Stimulated activated CD4-positive, alpha-beta T cell treated with anti-CD3 and anti-CD28 coated beads, Interleukin-15, amount 100 ng/mL, for 24 hours (primary cell): ENCODE results near the gene NEU4.
"Not testable (repeated sequence)": the region's sequence is repeated elsewhere in the genome, so short reads cannot be mapped to it uniquely, and the experiment has no call there.

Experiments used
- DNase-seq: peaks from one replicate; pipeline ENCODE4 v3.0.0-alpha.2; 2020

NEU4 gene, protein sequence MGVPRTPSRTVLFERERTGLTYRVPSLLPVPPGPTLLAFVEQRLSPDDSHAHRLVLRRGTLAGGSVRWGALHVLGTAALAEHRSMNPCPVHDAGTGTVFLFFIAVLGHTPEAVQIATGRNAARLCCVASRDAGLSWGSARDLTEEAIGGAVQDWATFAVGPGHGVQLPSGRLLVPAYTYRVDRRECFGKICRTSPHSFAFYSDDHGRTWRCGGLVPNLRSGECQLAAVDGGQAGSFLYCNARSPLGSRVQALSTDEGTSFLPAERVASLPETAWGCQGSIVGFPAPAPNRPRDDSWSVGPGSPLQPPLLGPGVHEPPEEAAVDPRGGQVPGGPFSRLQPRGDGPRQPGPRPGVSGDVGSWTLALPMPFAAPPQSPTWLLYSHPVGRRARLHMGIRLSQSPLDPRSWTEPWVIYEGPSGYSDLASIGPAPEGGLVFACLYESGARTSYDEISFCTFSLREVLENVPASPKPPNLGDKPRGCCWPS

DNA sequence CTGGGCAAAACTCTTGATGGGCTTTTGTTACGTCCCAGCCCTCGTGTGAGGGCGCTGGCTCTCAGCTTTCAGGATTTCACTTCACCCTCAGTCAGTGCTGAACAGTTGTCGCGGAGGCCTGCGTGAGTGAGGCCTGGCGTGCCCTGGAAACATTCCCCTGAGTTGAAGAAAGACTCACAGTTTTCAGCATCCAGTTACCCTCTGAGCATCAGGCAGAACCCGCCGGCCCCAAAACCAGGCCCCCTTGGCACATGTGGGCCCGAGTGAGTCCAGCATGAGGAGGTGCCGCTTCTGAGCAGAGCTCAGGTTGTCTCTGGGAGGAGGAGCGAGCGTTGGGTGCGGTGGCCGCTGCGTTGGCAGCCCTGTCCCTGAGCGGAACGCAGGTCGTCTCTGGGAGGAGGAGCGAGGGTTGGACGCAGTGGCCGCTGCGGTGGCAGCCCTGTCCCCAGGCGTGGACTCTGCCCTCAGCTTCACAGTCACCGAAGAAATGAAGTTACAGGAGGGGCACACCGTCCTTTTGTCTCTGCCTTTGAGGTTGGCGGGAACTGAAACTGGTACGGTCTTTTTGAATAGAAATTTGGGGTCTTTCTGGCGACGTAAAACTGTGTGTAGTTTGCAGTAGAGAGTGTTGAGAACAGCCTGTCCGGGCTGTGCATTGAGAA lies at the start of gene NEU4:
Gene NEU4, plus strand, starts transcription at position 473 of the 662 bp plus-strand sequence. CDS start 5,292 bp downstream, outside the sequence.
- DNase-seq: no peak

DNA sequence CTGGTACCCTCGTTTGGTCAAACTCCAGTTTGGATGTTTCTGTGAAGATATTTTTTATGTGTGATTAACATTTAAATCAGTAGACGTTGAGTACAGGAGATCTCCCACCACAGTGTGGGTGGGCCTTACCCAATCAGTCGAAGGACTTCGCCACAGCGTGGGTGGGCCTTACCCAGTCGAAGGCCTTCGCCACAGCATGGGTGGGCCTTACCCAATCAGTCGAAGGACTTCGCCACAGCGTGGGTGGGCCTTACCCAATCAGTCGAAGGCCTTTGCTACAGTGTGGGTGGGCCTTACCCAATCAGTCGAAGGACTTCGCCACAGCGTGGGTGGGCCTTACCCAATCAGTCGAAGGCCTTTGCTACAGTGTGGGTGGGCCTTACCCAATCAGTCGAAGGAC lies 49.1 kb upstream of the NEU4 start:
- DNase-seq: not testable (repeated sequence)

DNA sequence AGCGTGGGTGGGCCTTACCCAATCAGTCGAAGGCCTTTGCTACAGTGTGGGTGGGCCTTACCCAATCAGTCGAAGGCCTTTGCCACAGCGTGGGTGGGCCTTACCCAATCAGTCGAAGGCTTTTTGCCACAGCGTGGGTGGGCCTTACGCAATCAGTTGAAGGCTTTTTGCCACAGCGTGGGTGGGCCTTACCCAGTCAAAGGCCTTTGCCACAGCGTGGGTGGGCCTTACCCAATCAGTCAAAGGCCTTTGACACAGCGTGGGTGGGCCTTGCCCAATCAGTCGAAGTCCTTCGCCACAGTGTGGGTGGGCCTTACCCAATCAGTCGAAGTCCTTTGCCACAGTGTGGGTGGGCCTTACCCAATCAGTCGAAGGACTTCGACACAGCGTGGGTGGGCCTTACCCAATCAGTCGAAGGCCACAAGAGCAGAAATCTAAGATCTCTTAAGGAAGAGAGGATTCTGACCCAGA lies 48.7 kb upstream of the NEU4 start:
- DNase-seq: peak; percentile 16

DNA sequence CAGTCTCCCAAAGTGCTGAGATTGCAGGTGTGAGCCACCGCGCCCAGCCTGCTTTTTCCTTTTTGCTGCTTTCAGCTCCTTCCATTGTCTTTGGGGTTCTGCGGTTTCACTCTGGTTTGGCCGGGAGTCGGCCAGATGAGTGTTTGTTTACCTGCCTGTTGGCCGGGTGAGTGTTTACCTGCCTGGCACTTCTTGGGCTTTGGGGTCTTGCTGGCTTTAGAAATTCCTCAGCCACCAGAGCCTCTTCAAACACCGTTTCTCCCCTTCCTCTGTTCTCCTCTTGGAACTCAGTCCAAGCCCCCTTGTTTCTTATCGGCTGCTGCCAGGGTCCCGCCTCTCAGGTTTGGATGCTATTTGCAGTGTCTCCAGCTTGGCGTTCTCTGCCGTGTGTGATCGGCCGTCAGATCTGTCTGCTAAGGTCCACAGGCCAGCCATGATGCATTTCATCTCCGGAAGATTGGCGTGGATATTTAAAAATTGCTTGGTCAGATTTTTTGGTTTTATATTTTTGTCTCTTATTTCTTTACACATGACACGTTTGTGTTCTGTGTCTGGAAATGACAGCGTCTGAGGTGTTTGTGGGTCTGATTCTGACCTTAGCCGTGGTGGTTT lies 46.6 kb upstream of the NEU4 start:
- DNase-seq: peak; percentile 1

DNA sequence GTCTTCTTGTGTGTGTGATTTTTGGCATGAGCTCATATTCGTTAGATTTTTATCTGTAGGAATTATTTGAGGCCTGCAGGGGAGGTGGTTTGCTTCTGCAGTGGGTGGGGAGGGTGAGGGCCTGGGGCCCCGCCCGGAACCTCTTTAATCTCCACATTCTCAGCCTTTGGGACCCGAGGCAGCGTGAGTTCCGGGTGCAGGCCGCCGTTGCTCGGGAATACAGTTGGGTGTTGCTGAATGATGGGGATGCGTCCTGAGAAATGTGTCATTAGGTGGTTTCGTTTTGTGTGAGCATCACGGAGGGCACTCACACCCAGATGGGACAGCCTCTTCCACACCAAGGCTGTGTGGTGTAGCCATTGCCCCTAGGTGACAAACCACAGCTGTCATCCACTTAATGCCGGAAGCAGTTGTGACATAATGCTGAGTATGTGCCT lies 46.0 kb upstream of the NEU4 start:
- DNase-seq: peak; percentile 44

DNA sequence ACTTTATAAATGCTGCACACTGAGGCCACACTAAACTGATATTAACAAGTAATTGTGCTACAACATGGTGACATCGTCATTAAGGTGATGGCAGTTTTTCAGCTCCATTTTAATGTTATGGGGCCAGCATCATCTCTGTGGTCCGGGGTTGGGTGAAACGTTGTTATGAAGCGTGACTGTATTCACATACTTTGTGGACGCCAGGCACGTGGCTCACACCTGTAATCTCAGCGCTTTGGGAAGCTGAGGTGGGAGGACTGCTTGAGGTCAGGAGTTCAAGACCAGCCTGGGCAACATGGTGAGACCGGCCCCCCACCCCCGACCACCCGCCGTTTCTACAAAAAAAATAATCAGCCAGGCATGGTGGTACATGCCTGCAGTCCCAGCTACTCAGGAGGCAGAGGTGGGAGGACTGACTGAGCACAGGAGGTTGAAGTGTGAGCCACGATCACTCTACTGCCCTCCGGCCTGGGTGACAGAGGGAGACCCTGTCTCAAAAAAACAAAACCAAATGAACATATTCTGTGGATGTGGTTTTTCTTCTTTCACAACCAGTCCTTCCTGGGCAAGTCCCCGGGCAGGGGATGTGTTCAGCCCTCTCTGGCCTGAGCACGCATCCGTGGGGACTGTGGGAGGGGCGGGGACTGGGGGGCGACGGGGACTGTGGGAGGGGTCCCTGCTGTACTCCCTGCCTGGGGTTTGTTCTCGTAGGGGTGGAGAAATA lies 45.3 kb upstream of the NEU4 start:
- DNase-seq: peak; percentile 2

DNA sequence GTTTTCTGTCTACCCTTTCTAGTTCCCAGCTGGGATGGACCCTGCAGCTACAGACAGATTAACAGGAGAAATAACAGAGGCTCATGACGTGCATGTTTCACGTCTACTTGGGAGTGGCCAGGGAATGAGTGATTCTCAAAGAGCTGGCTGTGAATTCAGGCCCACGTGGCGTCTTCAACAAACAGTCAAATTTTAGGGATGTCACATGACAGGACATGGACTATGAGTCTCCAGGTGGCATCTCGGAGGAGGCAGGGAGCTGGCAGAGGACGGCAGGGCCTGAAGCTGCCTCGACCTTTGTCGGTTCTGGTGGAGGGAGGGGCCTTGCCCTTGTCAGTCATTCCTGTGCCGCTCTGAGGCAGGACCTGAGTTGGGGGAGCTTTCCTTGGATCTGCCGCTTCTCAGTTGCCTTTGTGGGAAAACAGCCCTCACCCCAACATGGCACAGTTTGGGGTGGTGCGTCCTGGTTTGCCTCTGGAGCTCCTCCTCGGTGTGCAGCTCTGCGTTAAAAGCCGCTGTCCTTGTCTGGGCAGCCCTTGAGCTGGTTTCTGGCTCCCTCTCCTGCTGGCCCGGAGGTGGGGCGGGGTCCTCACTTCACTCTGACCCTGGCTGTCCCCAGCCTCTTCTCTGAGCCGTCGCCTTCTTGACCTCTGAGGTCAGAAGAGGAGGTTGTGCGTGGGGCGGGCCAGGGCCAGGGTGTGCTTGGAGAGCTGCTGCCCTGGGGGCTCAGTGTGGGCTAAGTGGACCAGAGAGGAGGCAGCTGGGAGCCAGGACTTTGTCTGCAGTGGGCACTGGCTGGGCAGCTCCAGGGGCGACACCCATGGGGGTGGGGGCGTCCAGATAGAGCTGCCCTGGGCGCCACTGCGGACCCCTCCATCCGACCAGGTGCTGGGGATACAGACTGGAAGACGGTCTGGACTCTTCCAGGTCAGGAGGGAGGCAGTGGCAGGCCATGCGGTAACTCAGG lies 44.4 kb upstream of the NEU4 start:
- DNase-seq: peak; percentile 1

DNA sequence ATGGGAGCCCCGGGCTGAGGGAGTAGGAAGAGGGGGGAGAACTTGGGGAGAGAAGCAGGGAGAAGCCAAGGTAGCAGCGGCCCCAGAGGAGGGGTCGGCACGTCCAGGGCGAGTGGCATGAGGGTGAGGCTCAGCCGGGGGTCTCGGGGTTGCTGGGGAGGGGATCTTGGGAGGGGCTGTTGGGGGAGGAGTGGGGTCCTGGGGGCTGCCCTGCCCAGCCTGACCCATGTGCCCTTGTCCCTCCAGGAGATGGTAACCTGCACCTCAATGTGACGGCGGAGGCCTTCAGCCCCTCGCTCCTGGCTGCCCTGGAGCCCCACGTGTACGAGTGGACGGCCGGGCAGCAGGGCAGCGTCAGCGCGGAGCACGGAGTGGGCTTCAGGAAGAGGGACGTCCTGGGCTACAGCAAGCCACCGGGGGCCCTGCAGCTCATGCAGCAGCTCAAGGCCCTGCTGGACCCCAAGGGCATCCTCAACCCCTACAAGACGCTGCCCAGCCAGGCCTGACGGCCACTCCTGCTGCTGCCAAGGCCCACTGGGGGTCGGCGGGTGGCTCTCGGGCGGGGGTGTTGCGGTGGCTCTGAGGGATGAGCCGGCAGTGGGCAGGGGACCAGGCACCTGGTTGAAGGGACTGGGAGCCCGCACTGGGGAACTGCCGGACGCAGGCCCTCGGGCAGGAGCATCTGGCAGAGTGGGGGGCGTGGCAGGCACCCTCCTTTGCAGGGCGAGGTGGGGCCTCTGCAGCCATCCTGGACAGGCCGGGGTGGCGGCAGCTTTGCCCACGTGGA lies 41.3 kb upstream of the NEU4 start:
- no peak for DNase-seq

DNA sequence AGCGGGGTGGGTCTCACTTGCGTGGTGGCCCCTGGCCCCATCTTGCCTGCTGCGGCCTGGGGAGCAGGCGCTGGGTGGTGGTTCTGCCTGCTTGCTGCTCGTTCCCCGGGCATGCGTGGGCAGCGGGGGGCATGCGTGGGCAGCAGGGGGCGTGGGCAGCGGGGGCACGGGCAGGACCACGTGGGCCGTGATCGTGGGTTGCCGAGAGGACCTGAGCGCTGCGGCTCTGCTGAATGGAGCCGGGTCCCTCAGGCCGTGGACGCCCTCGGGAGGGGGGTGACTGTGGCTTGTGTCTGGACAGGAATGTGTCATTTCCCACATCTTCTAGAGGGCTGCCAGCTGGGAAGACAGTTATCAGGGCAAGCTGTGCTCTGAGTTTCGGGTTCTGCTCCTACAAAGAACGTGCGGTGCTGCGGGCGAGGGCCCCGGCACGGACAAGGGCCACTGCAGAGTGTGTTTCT lies 40.7 kb upstream of the NEU4 start:
- DNase-seq: no peak

DNA sequence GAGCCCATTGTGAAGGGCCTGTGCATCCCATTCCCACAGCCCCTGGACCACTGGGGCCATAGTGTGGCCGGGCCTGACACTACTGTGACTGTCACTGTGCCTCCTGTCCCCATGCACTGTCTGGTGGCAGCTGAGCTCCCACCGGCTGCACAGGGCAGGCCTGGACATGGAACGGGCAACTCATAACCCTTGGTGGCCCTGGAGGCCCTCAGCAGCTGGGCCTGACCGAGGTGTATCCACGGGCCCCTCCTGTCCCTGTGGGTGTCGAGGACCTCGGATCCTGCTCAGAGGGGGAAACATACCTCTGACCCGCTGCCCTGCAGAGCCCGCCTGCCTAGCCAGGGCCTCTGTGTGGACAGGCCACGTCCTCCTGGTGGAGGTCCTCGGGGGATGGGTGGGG lies 40.1 kb upstream of the NEU4 start:
- DNase-seq: no peak

DNA sequence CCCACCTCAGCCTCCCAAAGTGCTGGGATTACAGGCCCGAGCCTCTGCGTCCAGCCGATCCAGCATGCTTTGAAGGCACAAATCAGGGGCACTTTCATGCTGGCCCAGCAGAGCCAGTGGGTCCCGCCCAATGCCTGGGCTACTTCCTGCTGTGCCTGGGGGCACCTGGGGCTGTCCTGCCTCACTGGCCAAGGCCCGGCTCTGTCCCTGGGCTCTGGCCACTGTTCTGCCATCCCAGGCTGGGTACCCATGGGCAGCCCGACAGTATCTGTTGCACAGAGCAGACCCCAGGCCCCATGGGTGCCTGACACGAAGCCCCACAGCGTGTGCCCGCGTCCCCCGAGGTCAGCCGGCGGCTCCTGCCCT lies 39.2 kb upstream of the NEU4 start:
- no peak for DNase-seq

DNA sequence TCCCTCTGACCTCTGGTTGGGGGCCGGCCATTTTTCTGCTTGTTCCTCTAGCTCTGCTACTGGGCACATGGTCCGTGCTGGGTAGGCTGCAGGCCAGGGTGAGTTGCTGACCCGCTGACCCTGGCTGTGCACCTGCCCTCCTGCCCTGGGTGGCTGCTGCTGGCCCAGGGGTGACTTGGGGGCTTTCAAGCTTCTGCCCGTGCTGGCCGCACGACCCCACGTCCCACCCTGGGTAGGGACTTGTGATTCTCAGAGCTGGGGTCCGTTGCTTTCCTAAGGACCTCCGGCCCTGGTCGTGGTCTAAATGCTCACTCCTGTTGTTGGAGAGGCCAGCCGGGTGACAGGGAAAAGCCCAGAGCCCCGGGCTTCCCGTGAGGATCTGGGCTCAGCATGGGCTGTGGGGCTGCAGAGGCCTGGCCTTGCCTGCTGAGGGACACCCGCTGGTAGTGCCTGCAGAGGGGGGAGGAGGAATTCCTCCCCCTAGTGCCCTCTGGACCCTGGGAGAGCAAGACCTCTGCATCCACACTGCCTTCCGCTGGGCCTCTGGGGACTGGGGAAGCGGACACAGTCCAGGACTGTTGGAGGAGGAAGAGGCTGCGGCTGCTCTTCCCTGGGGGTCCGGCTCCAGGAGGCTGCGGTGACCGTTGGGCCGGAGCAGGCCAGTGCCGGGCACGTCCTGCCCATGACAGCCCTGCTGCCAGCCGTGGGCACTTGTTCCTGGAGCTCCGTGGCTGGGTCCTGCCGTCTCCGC lies 38.6 kb upstream of the NEU4 start:
- no peak for DNase-seq

DNA sequence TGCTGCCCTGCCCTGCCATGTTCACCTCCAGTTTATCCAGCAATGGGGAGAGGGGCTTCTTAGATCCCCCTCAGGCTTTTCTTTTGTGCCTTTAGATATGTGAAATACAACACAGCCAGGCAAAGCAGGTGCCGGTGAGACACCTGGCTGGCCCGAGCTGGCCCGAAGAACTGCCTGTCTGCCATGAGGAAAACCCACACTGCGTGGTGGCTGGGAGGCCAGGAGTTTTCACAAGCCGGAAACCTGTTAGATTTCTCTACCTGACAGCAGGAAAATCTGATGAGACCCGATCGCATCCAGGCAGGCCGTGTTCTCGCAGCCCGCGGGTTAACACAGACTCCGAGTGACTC lies 38.1 kb upstream of the NEU4 start:
- DNase-seq: no peak

DNA sequence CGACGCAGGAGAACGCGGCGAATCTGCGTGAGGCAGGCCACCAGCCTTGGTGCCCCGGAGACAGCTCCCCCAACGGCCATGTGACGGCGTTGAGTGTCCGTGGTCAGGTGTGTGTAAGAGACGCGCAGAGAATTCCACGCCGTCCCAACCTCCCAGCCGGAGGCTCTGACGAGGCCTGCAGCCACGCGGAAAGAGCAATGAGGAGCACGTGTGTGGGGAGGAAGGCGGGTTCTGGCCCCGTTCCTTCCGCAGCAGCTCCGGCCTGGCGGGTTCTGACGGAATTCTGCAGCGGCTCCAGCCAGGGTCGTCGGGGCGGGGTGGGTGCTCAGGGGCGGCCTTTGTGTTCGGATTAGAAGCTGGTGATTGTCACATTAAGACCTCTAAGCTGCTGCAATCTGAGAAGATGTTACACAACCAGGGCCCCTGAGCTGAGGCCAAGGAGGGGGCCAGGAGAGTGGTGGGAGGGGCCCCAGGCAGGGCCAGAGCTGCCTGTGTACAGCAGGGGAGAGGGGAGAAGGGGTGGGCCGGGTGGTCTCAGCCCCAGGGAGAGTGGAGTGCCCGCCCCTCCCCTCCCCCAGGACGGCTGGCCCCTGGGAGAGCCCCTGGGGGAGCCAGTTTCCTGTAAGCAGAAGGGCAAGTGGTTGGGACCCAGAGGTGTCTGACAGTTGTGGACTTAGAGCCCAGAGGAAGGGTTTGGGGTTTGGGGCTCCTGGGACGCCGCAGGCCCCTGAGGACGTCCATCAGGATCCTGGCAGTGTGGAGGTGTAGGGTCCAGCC lies 37.5 kb upstream of the NEU4 start:
- no peak for DNase-seq

DNA sequence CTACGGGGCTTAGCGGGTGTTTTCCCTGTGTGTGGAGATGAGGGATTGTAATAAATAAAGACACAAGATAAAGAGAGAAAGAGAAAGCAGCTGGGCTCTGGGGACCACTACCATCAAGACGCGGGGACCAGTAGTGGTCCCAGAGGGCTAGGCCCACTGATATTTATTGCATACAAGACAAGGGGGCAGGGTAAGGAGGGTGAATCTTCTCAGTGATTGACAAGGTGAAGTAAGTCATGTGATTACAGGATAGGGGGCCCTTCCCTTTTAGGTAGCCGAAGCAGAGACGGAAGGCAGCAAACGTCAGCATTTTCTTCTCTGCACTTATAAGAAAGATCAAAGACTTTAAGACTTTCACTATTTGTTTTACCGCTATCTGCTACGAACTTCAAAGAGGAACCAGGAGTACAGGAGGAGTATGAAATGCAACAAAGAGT lies 36.9 kb upstream of the NEU4 start:
- DNase-seq: peak; percentile 38

DNA sequence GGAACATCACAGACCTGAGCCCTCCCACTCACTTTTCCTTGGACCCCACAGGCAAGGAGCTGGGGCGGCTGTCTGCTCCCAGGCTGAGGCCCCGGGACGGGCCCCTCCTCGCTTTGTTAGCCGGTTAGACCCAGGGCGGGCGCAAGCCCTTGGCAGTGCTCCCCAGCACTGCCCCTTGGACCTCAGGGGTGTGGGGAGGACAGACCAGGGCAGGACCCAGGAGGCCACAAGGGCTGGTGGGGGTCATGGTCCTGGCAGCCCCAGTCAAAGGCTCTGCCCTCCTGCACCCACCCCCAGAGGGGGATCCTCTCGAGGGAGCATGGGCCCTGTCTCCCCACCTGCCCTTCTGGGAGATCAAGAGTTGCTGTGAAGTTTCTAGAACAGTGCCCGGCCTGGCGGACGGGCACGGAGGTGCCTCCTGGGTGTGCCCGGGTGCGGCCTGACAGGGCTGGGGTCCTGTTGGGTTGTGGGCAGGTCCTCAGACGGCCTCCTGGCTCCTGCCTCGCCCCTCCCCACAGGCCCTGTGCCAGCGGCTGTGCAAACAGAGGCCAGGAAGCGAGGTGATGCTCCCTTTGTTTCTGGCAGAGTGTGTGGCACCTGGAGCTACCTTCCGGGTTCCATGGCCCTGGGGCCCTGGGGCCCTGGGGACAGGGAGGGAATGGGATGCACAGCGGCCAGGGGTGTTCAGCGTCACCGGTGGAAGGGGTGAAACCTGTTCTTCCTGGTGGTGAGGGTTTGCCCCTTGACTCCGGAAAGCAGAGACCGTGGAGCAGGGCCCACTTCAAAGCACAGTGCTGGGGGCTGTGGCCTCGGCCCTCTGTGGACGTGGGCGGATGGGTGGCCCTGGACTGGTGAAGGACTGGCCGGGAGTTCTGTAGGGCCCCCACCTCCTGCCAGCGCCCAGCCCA lies 35.2 kb upstream of the NEU4 start:
- no peak for DNase-seq

DNA sequence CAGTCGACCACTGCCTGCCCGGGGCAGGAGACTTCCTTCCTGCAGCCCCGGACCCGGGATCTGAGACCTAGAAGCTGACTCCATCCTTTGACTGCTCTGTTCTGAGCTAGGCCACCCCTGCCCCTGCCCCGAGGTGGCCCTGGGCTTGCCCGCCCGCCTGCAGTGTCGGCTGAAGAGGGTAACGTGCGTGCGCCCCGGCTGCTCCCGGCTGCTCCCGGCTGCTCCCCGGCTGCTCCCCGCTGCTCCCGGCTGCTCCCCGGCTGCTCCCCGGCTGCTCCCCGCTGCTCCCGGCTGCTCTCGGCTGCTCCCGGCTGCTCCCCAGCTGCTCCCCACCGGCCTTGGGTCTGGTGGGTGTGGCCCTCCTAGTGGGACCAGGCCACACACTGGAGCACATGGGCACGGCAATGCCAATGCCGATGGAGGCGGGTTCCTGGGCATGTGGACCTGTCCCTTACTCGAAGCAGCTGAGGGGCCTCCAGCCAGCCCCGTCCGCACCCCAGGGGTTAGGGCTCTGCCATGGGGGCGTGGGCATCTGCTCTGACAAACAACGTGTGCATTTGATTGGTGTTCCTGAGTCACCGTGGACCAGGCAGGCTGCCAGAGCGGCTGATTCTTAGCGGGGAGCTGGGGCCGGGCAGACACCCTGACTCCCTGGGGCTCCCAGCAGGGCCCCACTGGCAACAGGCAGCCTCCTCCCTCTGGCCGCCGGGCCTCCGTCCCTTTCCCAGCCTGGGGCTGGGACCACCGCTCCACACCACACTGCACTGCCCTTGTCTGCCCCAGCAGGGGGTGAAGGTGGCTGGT lies 34.4 kb upstream of the NEU4 start:
- no peak for DNase-seq
